Thoracic aorta endothelial cell (primary cell): ENCODE data around the gene APOBEC3A. TPM values are rescaled to one million over a fixed set of nuclear protein-coding genes. Genes with fewer than 3 reads are reported as not detected.

Source experiments
- total RNA-seq: library from RNA; depleted of rRNA; stranded (reverse); fragments of >200 nt; gene quantifications from 2 replicates; pipeline ENCODE4 v1.2.3, GENCODE V29; 2012

The APOBEC3A gene
- total RNA-seq, result not detected in 2 replicates

GRCh38 chr22:38957046-38957770 lies at the start of gene APOBEC3A:
TSS of gene APOBEC3A (plus strand) at chr22:38957609. CDS start at chr22:38957692, 83 bp downstream.

GRCh38 chr22:38981992-38982927 lies 24.9 kb downstream of the APOBEC3A start, which contains the start of gene APOBEC3B:
TSS of gene APOBEC3B (plus strand) at chr22:38982347. CDS start at chr22:38982454, 107 bp downstream.

Other genes starting within 250 kb of the APOBEC3A start
- gene SUN2, start 201.6 kb upstream of the APOBEC3A start, total RNA-seq, result 101 and 126 TPM in 2 replicates
- gene DNAL4, start 163.5 kb upstream of the APOBEC3A start, total RNA-seq, result 8.5 and 9.5 TPM in 2 replicates
- gene NPTXR, start 113.6 kb upstream of the APOBEC3A start, total RNA-seq, result 0.29 and 1.3 TPM in 2 replicates
- 59.3 and 73.4 TPM in 2 replicates for gene CBX6, start 85.4 kb upstream of the APOBEC3A start, total RNA-seq
- gene APOBEC3B, start 24.7 kb downstream of the APOBEC3A start, total RNA-seq, result 5.9 TPM in 1 of 2 replicates, not detected in the other
- 5.7 and 16.5 TPM in 2 replicates for gene APOBEC3C, start 56.6 kb downstream of the APOBEC3A start, total RNA-seq
- gene APOBEC3D, start 63.5 kb downstream of the APOBEC3A start, total RNA-seq, result 1.2 and 1.3 TPM in 2 replicates
- gene APOBEC3F, start 83.3 kb downstream of the APOBEC3A start, total RNA-seq, result 1.7 and 4.0 TPM in 2 replicates
- 3.9 and 6.1 TPM in 2 replicates for gene APOBEC3G, start 119.7 kb downstream of the APOBEC3A start, total RNA-seq
- 0.40 and 0.79 TPM in 2 replicates for gene APOBEC3H, start 139.6 kb downstream of the APOBEC3A start, total RNA-seq
- 4.1 and 4.9 TPM in 2 replicates for gene CBX7, start 195.1 kb downstream of the APOBEC3A start, total RNA-seq